HepG2 (cell line): ENCODE results near the gene USP12. TPM values are rescaled to one million over a fixed set of nuclear protein-coding genes. Genes with fewer than 3 reads are reported as not detected.

Source experiments
- ATAC-seq: fragments of 200-7000 bp; cut with Tn5 transposase; 3 replicates; pipeline ENCODE4 v1.9.1; 2020; ENCODE audit warnings: mild to moderate bottlenecking, moderate library complexity
- BruUV-seq: library from RNA; stranded (reverse); fragments of 400-500 nt; replicated peaks from 2 replicates; lab custom pipeline; 2021; lab: Mats Ljungman, UMichigan
- CTCF ChIA-PET: fragments of 300-600 bp; formaldehyde crosslinking; extraction: SDS; loops from one replicate; lab custom pipeline; 2021; ENCODE audit warnings: low total read pairs, inconsistent platforms, low intra/inter-chr PET ratio; lab: Yijun Ruan, JAX
- POLR2A ChIA-PET: fragments of 350-600 bp; sonication (Branson Sonifier 250); formaldehyde crosslinking; loops from one replicate; lab custom pipeline; 2020; ENCODE audit warnings: antibody characterized with exemption, inconsistent platforms; lab: Yijun Ruan, JAX
- DNase-seq: peaks from one replicate; pipeline ENCODE4 v3.0.0-alpha.2; 2015; ENCODE audit warnings: low spot score
- FAIRE-seq: peaks from 3 replicates; lab custom pipeline; 2011; peaks lifted over from hg19 to GRCh38; lab: Jason Lieb, UNC
- H2AFZ ChIP-seq: one replicate; pipeline ENCODE4 v1.6.1; 2011; ENCODE audit warnings: low read length, inconsistent platforms
- H3K27ac ChIP-seq: fragments of 300-600 bp; 3 replicates; pipeline ENCODE4 v1.8.0; 2011; ENCODE audit warnings: mixed run types, mild to moderate bottlenecking, mixed read lengths, low read length, inconsistent platforms; ENCODE audit not compliant: insufficient read depth; ENCODE audit errors: extremely low read length
- H3K27me3 ChIP-seq, 2 experiments: fragments of 200-600 bp in 1 of 2; 2 replicates in 1 of 2; 3 replicates in 1 of 2; pipeline versions ENCODE4 v1.6.0 to v1.8.0; 2011; ENCODE audit warnings: low read length in 2 of 2, mild to moderate bottlenecking in 2 of 2, moderate library complexity in 2 of 2, inconsistent platforms in 1 of 2; ENCODE audit not compliant: insufficient read depth in 2 of 2, control insufficient read depth in 1 of 2
- H3K36me3 ChIP-seq, 2 experiments: fragments of 200-600 bp in 1 of 2; replicated peaks in 1 of 2; 2 replicates in 1 of 2; 3 replicates in 1 of 2; pipeline versions ENCODE4 v1.5.1 to v1.8.0; 2011; ENCODE audit warnings: low read length in 2 of 2, inconsistent platforms in 1 of 2; ENCODE audit not compliant: insufficient read depth in 2 of 2, control insufficient read depth in 1 of 2
- H3K4me1 ChIP-seq: 2 replicates; pipeline ENCODE4 v1.5.1; 2012; ENCODE audit warnings: low read length, inconsistent platforms; ENCODE audit not compliant: insufficient read depth
- H3K4me2 ChIP-seq: 2 replicates; pipeline ENCODE4 v1.6.0; 2011; ENCODE audit warnings: low read depth, low read length, inconsistent platforms
- H3K4me3 ChIP-seq, 3 experiments: fragments of 200-600 bp in 1 of 3; sonication (generic), shearing (Covaris generic) in 1 of 3; replicated peaks in 1 of 3; 2 replicates each; pipeline ENCODE4 v1.5.1; 2011 to 2016; ENCODE audit warnings: low read length in 3 of 3, inconsistent platforms in 2 of 3, low read depth in 2 of 3, mild to moderate bottlenecking in 2 of 3, control low read depth in 1 of 3, mixed read lengths in 1 of 3; ENCODE audit not compliant: insufficient read depth in 1 of 3
- H3K79me2 ChIP-seq: one replicate; pipeline ENCODE4 v1.6.1; 2011; ENCODE audit warnings: low read length, inconsistent platforms; ENCODE audit not compliant: insufficient read depth
- H3K9ac ChIP-seq: 2 replicates; pipeline ENCODE4 v1.6.0; 2011; ENCODE audit warnings: mild to moderate bottlenecking, low read depth, low read length, inconsistent platforms; ENCODE audit not compliant: insufficient read depth
- H3K9me3 ChIP-seq: 2 replicates; pipeline ENCODE4 v1.5.1; 2012; ENCODE audit warnings: mild to moderate bottlenecking, low read length
- H4K20me1 ChIP-seq: 2 replicates; pipeline ENCODE4 v1.6.0; 2011; ENCODE audit warnings: inconsistent platforms, mild to moderate bottlenecking, low read length, moderate library complexity; ENCODE audit not compliant: insufficient read depth
- CREB3 ChIP-seq: sonication (generic); formaldehyde crosslinking; IDR thresholded peaks from 2 replicates; pipeline ENCODE4 v1.5.0; 2020; ENCODE audit warnings: missing genetic modification reagents
- DZIP1 ChIP-seq: sonication (generic); formaldehyde crosslinking; IDR thresholded peaks from 2 replicates; pipeline ENCODE4 v1.5.0; 2020; ENCODE audit warnings: mild to moderate bottlenecking, missing genetic modification reagents
- ELF1 ChIP-seq: sonication (generic); formaldehyde crosslinking; IDR thresholded peaks from 2 replicates; pipeline ENCODE4 v1.4.0; 2020; ENCODE audit warnings: missing genetic modification reagents
- FOXO1 ChIP-seq: sonication (generic); formaldehyde crosslinking; IDR thresholded peaks from 2 replicates; pipeline ENCODE4 v1.4.0; 2020; ENCODE audit warnings: missing genetic modification reagents
- HNRNPK ChIP-seq: fragments of 200-400 bp; formaldehyde crosslinking; IDR thresholded peaks from 2 replicates; pipeline ENCODE4 v1.6.1; 2018; ENCODE audit warnings: low read length, low read depth, moderate library complexity, mild to moderate bottlenecking; ENCODE audit not compliant: poor library complexity, severe bottlenecking
- IRX3 ChIP-seq: sonication (generic); formaldehyde crosslinking; IDR thresholded peaks from 2 replicates; pipeline ENCODE4 v1.8.1; 2023; ENCODE audit warnings: mild to moderate bottlenecking, low read depth, missing genetic modification reagents, borderline replicate concordance
- KDM2A ChIP-seq: sonication (generic); formaldehyde crosslinking; IDR thresholded peaks from 2 replicates; pipeline ENCODE4 v1.4.0; 2020; ENCODE audit warnings: low read depth, missing genetic modification reagents, borderline replicate concordance
- MED8 ChIP-seq: sonication (generic); formaldehyde crosslinking; IDR thresholded peaks from 2 replicates; pipeline ENCODE4 v1.8.1; 2023; ENCODE audit warnings: mild to moderate bottlenecking, missing genetic modification reagents; ENCODE audit not compliant: insufficient replicate concordance
- NFIB ChIP-seq: sonication (generic); formaldehyde crosslinking; IDR thresholded peaks from 2 replicates; pipeline ENCODE4 v1.9.0; 2021; ENCODE audit warnings: missing genetic modification reagents, mild to moderate bottlenecking, borderline replicate concordance
- SETDB1 ChIP-seq: sonication (generic); formaldehyde crosslinking; IDR thresholded peaks from 2 replicates; pipeline ENCODE4 v1.5.1; 2020; ENCODE audit warnings: missing genetic modification reagents, mild to moderate bottlenecking, borderline replicate concordance
- SP140L ChIP-seq: sonication (generic); formaldehyde crosslinking; IDR thresholded peaks from 2 replicates; pipeline ENCODE4 v1.4.0; 2020; ENCODE audit warnings: missing genetic modification reagents, borderline replicate concordance
- STAG1 ChIP-seq: sonication (generic); formaldehyde crosslinking; IDR thresholded peaks from 2 replicates; pipeline ENCODE4 v1.4.0; 2020; ENCODE audit warnings: missing genetic modification reagents
- SYNCRIP ChIP-seq: fragments of 200-400 bp; formaldehyde crosslinking; IDR thresholded peaks from 2 replicates; pipeline ENCODE4 v1.6.1; 2018; ENCODE audit warnings: mild to moderate bottlenecking, low read depth, low read length; ENCODE audit not compliant: insufficient read depth
- TMF1 ChIP-seq: sonication (generic); formaldehyde crosslinking; IDR thresholded peaks from 2 replicates; pipeline ENCODE4 v1.8.1; 2022; ENCODE audit warnings: low read depth, missing genetic modification reagents
- ZNF232 ChIP-seq: sonication (generic); formaldehyde crosslinking; IDR thresholded peaks from 2 replicates; pipeline ENCODE4 v1.4.0; 2020; ENCODE audit warnings: missing genetic modification reagents, borderline replicate concordance
- ZNF326 ChIP-seq: sonication (generic); formaldehyde crosslinking; IDR thresholded peaks from 2 replicates; pipeline ENCODE4 v1.4.0; 2020; ENCODE audit warnings: missing genetic modification reagents, borderline replicate concordance
- ZNF704 ChIP-seq: sonication (generic); formaldehyde crosslinking; IDR thresholded peaks from 2 replicates; pipeline ENCODE4 v1.8.1; 2023; ENCODE audit warnings: mild to moderate bottlenecking, inconsistent platforms, moderate library complexity, missing genetic modification reagents, borderline replicate concordance
- ZSCAN25 ChIP-seq: sonication (generic); formaldehyde crosslinking; IDR thresholded peaks from 2 replicates; pipeline ENCODE4 v1.8.0; 2022; ENCODE audit warnings: mild to moderate bottlenecking, missing genetic modification reagents
- WGBS: methylation state at CpG from one replicate; pipeline ENCODE4 v1.1.6; 2017; ENCODE audit warnings: low lambda C conversion rate; 5-methylcytosine and 5-hydroxymethylcytosine counted together
- in situ Hi-C: cut with HindIII; loops from 2 replicates; pipeline ENCODE4 v1.10.0; 2017; ENCODE audit warnings: low pct_unique_long_range_greater_than_20kb; ENCODE audit not compliant: extremely low pct_ligation_motif_present
- intact Hi-C: fragments of 100-400 bp; cut with micrococcal nuclease; formaldehyde crosslinking; loops from one replicate; pipeline ENCODE4 v1.10.0; 2022; ENCODE audit not compliant: unreplicated experiment
- polyA plus RNA-seq, 8 experiments: library from polyadenylated mRNA; depleted of rRNA in 3 of 8; stranded (reverse) in 7 of 8; unstranded in 1 of 8; fragments of >200 nt; fragmentation: Illumina TruSeq in 4 of 8; extraction: Trizol in 4 of 8; gene quantifications; 2 replicates each; pipeline versions ENCODE4 v1.2.1 to v1.2.3, GENCODE V29; 2011 to 2016; ENCODE audit warnings: low read depth in 4 of 8, missing spikeins in 1 of 8, mixed read lengths in 1 of 8; ENCODE audit not compliant: insufficient read depth in 1 of 8
- total RNA-seq, 5 experiments: library from RNA; depleted of rRNA; stranded (reverse); fragments of >200 nt; fragmentation: Illumina TruSeq; extraction: Trizol; gene quantifications; 2 replicates each; pipeline ENCODE4 v1.2.3, GENCODE V29; 2016; ENCODE audit warnings: low read depth in 1 of 5

The USP12 gene
- total and polyA plus RNA-seq, 2 of the 13 experiments (the other 11 are each of a cell fraction or from before 2014, with no cell fraction given): 9.8 to 19.5 TPM

GRCh38 chr13:27211771-27212364, 40.3 kb upstream of the USP12 start (continued):
- TF ChIP-seq ZNF704 (CRISPR knock-in tag) (no peak), SETDB1 (CRISPR knock-in tag) (no peak)
- TF ChIP-seq, all 625 proteins: peak for 0

GRCh38 chr13:27211271-27211670, 39.7 kb upstream of the USP12 start:
- intact Hi-C loops: loop anchor here (10.0 kb wide), 1 partner anchor 1666 kb away; no protein-coding TSS in a partner anchor
- CTCF ChIA-PET: no interaction called here
- H2AFZ ChIP-seq: no peak overlapping the region
- TF ChIP-seq HNRNPK (no peak), SP140L (CRISPR knock-in tag) (no peak), MED8 (CRISPR knock-in tag) (no peak), FOXO1 (CRISPR knock-in tag) (no peak), DZIP1 (CRISPR knock-in tag) (no peak), SYNCRIP (no peak), STAG1 (CRISPR knock-in tag) (no peak), NFIB (no peak), ZNF232 (CRISPR knock-in tag) (no peak), TMF1 (CRISPR knock-in tag) (no peak), ZNF326 (CRISPR knock-in tag) (no peak), CREB3 (CRISPR knock-in tag) (no peak), KDM2A (CRISPR knock-in tag) (no peak), ZSCAN25 (no peak), ELF1 (CRISPR knock-in tag) (no peak), IRX3 (no peak)

More at GRCh38 chr13:27211271-27211670, 39.7 kb upstream of the USP12 start:
- H3K36me3 ChIP-seq: no peaks in the 10 kb centered on the region
- H3K79me2 ChIP-seq: no peaks in the 10 kb centered on the region
- POLR2A ChIA-PET: no interaction called here
- H3K27ac ChIP-seq: no peak overlapping the region
- FAIRE-seq (no peak), DNase-seq (no peak), ATAC-seq (no peak)
- H3K27me3 ChIP-seq: no peaks in the 10 kb centered on the region
- H3K9ac ChIP-seq: no peak overlapping the region
- no peaks in the 10 kb centered on the region for H4K20me1 ChIP-seq
- H3K4me2 ChIP-seq: no peak overlapping the region
- WGBS: 89% methylated on average over 1 of the region's 1 CpG
- H3K4me3 ChIP-seq: no peak overlapping the region
- no TSS peak for BruUV-seq
- in situ Hi-C loops: no loop called here
- H3K9me3 ChIP-seq: no peaks in the 10 kb centered on the region
- H3K4me1 ChIP-seq: no peaks in the 10 kb centered on the region
